Inferior parietal cortex (tissue), 1 donor: ENCODE results near the gene CD1B.
"Not testable (repeated sequence)": the region's sequence is repeated elsewhere in the genome, so short reads cannot be mapped to it uniquely, and the experiment has no call there.

Experiments used
- DNase-seq: peaks from one replicate; pipeline ENCODE4 v3.0.0-alpha.2; 2016; ENCODE audit errors: extremely low spot score

CD1B gene

DNA sequence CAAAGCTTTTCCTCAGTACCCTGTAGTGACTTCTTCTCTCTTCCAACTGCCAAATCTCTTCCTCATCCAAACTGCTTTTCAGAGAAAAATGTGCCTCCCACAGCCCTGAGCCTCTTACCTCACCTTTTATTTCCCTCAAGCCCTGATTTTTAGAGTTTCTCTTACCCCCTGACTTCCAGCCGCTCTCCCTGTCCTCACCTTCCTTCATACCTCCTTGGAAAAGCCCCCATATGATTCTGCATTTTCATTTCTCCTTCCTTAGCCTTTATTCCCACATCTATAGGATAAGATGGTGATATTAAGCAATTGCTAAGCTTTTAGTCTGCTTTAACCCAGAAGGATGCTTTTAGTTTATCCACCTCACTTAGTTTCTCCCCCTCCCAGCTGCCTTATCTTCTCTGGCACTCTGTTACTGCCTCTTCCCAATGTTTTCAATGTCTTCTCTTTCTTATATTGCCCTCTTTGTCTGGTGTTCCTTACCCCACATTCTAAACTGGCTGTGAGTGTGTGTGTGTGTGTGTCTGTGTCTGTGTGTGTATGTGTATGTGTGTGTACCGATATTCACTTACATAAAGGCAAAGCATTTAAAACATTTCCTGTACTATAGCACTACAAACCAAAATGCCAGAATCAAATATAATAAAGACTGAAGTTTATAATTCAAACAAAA, at the start of gene CD1B:
Gene CD1B (minus strand): TSS at position 51 of the 670 bp plus-strand sequence. CDS start 108 bp downstream, outside the sequence.
- no peak for DNase-seq

DNA sequence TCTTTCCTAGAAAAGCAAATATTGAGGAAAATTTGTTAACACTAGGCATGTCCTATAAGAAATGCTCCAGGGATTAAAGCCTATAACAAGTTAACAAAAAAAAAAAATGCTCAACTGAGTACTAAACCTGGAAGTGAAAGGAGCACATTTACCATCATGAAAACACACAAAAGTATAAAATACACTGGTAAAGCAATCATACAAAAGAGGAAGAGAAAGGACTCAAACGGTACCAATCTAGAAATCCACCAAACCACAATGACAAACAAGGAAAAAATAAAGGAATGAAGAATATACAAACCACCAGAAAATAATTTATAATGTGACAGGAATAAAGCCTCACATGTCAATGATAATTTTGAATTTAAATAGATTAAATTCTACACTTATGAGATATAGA, 43.5 kb upstream of the CD1B start:
- DNase-seq = no peak

GRCh38 chr1:158374101-158374500, 42.8 kb upstream of the CD1B start:
- not testable (repeated sequence) for DNase-seq

DNA sequence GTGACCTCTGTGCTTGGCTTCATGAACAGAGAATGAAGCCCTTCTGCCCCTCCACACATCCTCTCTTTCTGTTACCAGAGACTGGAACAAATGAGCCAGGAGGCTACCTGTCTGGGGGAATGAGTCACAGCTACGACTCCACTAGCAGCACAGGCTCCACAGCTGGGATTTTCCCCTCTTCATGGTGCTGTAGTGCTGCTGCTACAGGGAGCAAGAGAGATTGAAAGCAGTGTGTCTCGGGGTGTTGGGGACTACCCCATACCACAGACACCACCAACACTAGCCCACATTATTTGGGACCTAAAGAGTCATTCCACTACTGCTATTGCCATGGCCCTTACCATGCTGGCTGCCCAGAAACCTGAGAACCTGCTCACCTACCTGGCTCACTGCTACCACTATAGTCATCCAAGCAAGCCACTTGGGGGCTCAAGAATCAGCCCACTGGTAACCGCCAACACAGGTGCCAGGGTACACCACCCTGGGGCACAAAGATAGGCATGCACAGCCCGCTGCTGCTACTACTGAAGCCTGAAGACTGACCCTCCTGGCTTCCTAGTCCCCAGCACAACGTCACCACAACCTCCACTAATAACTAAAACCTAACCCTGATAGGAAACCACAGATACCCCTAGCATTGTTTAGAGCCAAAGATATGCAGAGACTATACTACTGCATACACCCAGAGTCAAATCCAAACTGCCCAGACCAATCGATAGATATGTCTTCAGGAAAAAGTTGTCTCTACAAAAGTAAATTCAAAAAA, 40.0 kb upstream of the CD1B start:
- no peak for DNase-seq

GRCh38 chr1:158366783-158367182, 35.5 kb upstream of the CD1B start:
- DNase-seq = no peak

DNA sequence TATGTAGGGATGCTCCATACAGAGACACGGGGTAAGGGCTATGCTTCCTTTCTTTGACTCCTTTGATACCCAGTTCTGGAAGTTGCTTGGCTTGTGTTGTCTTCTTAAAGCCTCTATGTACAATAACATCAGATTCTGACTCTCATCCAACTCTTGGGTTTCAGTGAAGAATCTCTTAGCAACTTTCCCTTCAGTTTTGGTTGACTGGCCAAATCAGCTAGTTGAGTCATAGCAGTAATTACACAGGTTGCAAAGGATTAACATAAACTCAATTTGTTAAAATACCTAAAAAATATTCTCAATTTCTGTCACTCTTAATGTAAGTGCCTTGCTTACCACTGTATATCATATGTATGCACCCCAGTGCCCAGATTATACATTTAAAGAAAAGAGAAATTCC, 31.6 kb upstream of the CD1B start:
- no peak for DNase-seq

DNA sequence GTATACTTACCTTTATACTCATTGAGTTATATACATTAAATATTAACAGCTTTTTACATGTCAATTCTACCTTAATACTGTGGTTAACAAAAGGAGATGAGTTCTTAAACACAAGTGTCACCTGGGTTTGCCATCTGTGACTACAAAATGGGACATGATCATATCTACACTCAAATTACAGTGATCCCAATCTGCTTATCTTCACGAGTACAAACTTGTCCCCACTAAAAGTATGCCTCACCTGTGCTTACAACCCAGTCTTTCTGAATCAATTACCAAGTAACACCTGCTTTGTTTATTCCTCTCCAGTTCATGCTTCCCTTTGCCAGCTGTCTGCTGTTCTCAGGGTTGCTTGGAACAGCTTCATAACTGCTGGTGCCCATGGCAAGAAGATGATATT, 31.2 kb upstream of the CD1B start:
- DNase-seq = no peak

DNA sequence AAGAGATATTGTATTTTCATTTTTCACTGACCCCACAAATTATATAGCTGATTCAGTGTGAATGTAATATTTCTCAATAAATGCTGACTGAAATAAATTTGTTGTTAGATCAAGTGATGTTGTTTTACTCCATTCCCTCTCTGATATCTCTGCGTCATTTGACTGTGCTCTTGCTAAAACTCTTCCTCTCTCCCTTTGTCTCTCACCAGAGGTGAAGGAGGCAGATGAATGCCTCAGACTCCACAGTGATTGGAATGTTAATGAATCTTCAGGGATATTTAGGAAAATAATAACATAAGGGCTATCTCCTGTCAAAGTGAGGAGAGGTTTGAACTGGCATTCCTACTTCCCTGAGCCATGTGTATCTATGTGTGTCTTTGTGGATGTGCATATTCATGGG, 26.1 kb upstream of the CD1B start:
- no peak for DNase-seq

- DNase-seq = no peak
Measured at GRCh38 chr1:158356616-158357015, 25.3 kb upstream of the CD1B start.

- no peak for DNase-seq
Measured at GRCh38 chr1:158355773-158356285, 24.5 kb upstream of the CD1B start.

- DNase-seq = no peak
Measured at GRCh38 chr1:158354255-158354654, 22.9 kb upstream of the CD1B start.

GRCh38 chr1:158353303-158354075, 22.2 kb upstream of the CD1B start, which contains the start of gene CD1E:
CD1E (plus strand) TSS chr1:158353894; CDS start chr1:158353989, 95 bp downstream.
- no peak for DNase-seq

- not testable (repeated sequence) for DNase-seq
Measured at GRCh38 chr1:158348946-158349345, 17.6 kb upstream of the CD1B start.

DNA sequence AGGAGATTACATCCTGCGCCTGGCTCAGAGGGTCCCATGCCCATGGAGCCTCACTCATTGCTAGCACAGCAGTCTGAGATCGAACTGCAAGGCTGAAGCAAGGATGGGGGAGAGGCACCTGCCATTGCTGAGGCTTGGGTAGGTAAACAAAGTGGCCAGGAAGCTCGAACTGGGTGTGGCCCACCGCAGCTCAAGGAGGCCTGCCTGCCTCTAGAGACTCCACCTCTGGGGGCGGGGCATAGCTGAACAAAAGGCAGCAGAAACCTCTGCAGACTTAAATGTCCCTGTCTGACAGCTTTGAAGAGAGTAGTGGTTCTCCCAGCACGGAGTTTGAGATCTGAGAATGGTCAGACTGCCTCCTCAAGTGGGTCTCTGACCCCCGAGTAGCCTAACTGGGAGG, 5.1 kb upstream of the CD1B start:
- DNase-seq = not testable (repeated sequence)

- no peak for DNase-seq
Measured at GRCh38 chr1:158335213-158335532, 3.8 kb upstream of the CD1B start.

DNA sequence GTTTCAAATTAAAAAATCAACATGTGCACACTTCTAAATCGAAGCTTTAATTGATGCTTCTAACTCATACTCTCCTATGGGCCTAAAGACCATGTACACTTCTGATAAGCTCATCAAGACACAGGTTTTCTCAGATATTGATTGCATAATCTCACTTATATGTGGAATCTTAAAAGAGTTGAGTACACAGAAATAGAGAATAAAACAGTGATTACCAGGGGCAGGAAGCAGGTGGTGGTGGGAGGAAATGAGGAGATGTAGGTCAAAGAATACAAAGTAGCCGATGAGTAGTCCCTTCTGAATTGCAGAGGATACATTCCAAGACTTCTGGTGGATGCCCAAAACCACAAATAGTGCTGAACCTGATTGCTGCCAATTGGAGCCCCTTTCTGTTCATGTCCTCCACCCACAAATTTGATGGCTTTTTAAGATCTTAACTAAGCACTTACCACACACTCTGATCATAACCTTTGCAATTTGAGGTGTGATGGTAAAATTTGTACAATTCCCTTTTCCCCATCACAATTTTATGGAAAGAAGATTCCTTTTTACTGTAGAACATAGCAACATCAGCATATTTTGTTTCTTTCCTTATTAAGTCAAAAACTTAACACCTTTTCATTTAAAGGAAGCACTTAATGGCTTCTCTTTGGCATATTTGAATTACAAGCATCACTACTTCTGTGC, 3.3 kb upstream of the CD1B start:
- no peak for DNase-seq

DNA sequence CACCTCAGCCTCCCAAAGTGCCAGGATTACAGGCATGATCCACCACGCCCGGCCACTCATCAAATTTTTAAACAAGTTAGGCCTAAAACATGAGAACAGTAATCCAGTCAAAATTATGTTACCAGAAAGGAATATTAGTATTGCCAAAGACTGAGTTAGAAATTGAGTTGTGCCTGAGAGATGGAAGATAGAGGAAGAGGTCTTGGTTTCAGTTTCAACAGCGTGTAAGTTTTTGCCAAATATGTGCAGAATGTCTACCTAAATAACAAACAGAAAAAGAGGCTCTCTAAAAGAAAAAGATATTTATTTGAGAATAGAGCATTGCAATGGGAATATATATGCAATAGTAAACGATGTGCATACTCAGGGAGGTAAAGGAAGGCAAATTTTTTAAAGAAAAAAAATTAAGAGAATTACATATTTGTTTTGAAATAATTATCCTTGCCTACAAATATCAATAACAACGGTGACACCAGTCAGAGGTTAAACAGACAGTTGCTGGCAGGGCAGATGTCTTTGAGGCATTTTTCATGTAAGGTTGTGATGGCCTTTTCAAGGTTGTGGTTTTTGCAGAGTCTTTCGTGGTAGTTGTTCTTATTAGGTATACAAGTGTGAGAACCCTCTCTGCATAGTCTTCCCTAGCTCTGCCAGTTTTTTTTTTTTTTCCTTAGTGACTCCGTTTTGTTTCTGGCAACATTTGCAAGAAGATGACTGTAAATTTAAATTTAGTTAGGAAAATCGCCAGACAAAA, 2.2 kb upstream of the CD1B start:
- no peak for DNase-seq

GRCh38 chr1:158331106-158331425, 265 bp downstream of the CD1B start:
- no peak for DNase-seq

DNA sequence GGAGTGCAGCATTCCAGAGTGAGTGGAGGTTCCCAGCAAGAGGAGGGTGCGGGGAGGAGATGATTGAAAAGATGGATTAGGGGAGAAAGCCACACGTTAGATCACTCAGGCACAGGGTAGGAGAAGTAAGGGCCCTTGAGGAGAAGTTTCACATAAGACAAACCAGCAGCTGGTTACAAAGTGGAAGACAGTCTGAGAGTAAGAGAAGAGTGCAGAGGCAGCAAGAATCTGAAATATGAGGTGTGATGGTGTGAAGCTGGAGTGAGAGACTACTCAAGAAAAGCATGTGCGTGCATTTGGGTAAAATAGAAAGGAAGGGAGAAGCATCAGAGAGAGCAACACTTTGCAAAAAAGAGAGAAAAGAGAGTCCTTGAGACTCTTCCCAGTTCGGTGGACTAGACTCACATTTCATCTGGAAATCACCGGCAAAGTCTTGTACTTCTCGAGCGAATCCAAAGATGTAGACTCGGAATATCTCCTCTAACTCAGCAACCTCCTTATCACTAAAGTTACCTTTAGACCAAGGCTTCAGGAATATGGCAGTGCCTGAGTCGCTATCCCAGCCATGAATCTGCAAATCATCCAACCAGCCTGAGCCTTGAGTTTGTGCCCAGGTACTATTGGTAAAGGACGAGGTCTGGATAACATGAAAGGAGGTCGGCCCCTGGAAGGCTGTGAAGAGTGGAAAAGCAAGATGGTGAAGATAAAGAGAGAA, 783 bp downstream of the CD1B start:
- DNase-seq = no peak

- no peak for DNase-seq
Measured at GRCh38 chr1:158329733-158330132, 1.6 kb downstream of the CD1B start.

DNA sequence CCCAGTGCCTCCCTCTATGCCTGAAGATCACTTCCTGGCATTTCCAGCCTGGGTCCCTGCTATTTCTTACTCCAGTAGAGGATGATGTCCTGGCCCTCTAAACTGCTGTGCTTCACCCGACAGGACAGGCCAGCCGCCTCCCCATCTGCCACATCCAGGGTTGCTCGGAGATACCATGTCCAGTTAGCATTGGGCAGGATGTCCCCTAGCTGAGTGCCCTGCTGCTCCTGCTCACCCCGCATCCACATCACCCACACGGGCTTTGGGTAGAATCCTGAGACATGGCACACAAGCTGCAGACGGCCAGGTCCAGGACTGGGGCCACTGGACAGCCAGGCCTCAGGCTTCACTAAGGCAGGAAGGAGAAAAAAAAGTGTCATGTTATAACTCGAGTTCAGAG, 2.0 kb downstream of the CD1B start:
- no peak for DNase-seq
